Putamen (tissue), 1 donor: ENCODE results near the gene DNMBP.

ENCODE experiments used
- DNase-seq: peaks from one replicate; pipeline ENCODE4 v3.0.0-alpha.2; 2016; ENCODE audit warnings: low spot score

The DNMBP gene, protein sequence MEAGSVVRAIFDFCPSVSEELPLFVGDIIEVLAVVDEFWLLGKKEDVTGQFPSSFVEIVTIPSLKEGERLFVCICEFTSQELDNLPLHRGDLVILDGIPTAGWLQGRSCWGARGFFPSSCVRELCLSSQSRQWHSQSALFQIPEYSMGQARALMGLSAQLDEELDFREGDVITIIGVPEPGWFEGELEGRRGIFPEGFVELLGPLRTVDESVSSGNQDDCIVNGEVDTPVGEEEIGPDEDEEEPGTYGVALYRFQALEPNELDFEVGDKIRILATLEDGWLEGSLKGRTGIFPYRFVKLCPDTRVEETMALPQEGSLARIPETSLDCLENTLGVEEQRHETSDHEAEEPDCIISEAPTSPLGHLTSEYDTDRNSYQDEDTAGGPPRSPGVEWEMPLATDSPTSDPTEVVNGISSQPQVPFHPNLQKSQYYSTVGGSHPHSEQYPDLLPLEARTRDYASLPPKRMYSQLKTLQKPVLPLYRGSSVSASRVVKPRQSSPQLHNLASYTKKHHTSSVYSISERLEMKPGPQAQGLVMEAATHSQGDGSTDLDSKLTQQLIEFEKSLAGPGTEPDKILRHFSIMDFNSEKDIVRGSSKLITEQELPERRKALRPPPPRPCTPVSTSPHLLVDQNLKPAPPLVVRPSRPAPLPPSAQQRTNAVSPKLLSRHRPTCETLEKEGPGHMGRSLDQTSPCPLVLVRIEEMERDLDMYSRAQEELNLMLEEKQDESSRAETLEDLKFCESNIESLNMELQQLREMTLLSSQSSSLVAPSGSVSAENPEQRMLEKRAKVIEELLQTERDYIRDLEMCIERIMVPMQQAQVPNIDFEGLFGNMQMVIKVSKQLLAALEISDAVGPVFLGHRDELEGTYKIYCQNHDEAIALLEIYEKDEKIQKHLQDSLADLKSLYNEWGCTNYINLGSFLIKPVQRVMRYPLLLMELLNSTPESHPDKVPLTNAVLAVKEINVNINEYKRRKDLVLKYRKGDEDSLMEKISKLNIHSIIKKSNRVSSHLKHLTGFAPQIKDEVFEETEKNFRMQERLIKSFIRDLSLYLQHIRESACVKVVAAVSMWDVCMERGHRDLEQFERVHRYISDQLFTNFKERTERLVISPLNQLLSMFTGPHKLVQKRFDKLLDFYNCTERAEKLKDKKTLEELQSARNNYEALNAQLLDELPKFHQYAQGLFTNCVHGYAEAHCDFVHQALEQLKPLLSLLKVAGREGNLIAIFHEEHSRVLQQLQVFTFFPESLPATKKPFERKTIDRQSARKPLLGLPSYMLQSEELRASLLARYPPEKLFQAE (N-terminal part only)

DNA sequence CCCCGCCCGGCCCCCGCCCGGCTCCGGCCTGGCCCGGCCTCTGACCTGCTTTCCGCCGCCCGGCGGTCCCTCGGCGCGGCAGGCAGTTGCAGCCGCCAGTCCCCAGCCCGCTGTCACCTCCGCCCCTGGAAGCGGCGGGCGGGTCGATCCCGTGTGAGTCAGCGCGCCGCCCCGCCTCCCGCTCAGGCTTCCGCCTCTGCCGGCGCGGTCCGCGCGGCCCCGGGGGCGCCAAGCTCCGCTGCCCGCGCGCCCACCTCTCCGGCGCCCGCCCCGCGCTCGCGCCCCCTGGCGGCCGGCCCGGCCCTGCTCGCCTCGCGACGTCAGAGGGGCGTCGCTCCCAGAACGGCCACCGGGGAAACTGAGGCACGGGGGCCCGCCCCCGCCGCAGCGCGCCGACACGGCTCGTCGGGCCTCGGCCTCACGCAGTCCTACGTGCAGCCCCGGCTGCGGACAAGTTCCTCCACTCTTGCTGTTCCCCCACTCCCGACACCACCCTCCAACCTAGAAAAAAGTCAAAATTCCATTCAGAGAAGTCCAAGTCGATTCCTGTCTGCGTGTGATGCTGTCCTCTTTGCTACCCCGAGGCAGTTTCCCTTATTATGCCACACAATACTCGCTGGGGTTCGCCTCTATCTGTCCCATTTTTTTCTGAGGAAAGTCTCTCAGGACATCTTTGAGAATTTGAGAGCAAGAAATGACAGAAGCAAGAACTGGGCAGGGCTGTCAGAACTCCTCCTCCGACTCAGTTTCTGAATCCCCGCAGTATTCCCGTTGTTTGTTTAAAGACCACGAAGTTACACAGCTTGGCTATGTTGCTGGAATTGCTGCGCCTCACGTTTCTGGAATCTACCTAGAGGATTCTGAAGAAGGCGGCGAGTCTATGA is at the start of gene DNMBP:
TSS of gene DNMBP (minus strand) at position 155 of the 884 bp plus-strand sequence. CDS start 37,823 bp downstream, outside the sequence.
- peak; percentile 53 for DNase-seq

DNA sequence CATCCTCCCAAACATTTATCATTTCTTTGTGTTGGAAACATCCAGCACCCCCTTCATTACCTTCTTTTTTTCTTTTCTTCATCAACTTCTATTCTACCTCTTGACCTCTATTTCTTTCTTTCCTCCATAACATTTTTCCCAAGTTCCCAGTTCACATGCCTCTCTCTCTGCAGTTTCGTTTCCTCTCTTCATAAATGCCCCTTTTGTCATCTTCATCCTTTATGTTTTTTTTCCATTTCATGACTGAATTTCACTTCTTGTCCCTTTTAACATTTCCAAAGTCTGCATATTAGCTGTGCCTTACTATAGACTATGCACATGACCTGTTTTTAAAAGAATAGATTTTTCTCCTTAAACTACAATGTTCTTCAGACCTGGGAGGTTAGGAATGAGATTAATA is 48.2 kb upstream of the DNMBP start:
- no peak for DNase-seq

DNA sequence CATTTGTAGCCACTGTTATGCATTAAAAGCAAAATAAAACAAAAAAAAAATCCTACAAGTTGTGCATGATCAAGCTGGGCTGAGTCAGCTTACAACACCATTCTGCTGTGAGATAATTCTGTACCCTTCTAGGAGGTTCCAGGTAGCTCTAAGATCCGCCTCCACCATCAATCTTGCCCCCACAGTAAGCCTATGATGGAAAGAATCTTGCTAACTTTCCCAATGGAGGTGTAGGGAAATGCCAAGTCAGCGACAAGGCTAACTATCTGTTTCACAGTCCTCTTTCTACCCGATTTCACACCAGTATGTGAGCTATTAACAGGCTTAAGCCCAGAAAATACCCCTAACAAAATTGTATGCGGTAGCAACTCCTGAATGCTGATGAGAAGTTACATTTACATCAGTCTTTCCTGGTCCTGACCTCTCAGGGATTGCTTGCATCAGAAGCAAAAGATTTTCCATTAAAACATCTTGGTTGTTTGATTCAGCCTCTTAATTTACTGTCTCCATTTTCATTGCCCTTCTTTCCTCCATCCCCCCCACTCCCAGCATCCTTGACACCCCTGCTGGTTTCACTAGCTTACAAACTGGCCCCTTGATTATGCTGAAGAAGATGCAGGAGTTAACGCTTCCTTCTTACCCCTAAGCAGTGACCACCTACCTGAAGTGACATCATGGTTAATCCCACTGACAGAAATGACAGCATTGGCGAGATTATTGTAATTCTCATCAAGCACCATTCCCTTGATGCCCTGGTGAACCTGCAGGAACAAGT is 44.1 kb upstream of the DNMBP start:
- peak; percentile 23 for DNase-seq

DNA sequence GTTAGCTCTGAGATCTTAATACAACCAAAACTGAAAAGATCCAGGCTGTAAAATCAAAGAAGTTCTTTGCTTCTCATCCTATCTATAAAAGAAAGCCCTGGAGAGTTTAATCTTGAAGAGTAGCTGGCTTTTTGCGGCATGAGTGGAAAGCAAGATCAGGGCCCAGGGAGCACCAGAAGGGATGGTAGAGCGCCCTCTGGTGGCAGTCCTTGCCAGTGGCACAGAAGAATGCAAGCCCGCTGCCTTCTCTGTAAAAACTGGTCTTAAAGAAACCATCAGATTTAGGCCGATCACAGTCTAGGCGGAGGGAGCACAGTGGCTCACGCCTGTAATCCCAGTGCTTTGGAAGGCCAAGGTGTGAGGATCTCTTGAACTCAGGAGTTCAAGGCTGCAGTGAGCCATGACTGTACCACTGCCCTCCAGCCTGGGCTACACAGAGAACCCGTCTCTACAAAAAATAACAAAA is 36.3 kb upstream of the DNMBP start:
- peak; percentile 69 for DNase-seq

DNA sequence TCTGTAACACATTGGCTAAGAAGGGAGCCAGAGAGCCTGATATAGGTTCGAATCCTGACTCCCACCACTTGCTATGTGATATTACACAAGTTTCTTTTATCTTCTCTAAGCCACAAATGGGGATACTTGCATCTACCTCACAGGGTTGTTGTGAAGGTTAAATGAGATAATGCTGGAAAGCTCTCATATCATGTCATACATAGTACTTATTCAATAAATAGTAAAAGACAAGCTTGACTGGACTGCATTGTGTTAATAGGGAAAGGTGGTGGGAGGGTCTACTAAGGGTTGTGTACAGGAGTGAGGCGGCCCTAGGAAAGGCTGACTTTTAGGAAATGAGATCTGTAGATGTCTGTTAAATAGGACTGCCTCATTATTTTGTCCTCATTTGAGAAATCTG is 35.8 kb upstream of the DNMBP start:
- DNase-seq = no peak

DNA sequence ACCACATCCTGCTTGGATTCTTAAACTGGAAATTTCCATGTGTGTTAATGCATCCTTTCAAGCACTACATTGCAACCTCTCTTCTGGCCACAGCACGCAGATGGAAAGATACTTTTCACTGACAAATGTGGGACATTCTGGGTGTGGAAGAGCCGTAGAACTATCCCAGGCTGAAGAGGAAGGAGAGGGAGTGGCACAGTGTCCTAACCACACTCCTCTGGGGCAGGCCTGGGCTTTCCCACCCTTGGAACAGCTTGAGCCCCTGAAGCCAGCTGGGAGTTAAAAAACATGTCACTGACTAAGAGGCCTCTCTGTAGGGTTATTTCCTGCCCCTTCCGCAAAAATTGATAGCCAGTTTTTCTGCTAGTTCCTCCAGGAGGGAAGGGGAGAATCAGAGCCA is 34.0 kb upstream of the DNMBP start:
- DNase-seq = no peak

DNA sequence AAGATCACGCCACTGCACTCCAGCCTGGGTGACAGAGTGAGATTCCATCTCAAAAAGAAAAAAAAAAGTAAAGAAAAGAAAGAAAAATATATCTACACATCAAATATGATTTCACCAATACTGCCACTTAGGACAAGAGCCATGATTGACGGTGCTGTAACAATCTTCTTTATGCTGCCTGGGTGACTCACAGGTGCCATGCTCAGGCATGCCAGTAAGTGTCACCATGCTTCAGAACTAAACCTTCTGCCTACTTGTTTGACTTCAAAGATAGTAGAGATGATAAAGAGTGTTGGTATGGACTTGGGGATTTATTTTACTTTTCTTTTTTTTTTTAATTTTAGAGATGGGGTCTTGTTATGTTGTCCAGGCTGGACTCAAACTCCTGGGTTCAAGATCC is 33.6 kb upstream of the DNMBP start:
- no peak for DNase-seq

DNA sequence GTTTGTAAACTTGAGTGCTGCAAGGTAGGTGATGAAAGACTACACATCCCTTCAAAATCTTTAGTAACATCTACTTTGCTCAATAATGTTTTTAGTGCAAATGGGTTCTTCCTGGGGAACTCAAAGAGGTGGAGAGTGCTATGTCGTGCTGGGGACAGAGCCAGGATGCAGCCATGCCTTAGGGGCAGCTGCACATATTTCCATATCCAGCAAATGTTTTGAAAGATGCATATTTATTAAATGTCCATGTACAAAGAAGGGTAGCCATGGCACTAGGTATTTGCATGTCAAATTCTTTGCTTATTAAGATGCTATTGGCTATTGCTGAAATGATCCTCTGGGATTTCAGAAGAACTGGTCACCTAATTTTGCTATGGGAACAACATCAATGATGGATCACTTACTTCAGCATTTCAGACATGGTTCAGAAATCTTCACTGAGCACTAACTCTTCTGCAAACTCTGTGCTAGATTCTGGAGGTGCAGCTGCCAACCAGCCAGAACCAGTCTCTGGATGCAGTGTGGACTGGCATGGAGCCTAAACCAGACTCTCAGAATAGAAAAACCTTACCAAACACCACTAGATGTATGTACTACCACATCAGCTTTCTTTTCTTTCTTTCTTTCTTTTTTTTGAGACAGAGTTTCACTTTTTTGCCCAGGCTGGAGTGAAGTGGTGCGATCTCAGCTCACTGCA is 31.7 kb upstream of the DNMBP start:
- DNase-seq = no peak

DNA sequence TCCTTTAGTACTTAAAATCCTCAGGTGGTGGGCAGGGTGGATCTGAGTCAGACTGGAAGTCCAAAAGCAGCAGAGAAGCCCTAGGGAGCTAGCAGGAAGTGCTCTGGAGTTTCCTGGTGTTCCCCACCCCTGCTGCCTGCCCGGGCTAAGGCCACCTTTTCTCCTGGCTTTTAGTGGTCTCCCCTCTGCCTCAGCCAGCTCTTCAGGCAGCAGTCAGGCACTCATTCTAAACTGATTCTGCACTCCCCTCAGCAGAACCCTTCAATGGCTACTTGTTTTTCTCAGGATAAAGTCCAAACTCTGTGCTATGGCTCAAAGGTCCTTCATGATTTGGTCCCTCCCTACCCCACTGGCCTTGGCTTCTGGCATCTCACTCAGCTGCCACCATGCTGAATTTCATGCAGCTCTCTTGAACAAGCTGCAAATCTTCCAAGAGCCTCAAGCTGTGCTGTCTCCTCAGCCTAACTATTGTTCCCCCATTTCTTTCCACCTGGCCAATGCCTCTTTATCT is 28.9 kb upstream of the DNMBP start:
- no peak for DNase-seq

DNA sequence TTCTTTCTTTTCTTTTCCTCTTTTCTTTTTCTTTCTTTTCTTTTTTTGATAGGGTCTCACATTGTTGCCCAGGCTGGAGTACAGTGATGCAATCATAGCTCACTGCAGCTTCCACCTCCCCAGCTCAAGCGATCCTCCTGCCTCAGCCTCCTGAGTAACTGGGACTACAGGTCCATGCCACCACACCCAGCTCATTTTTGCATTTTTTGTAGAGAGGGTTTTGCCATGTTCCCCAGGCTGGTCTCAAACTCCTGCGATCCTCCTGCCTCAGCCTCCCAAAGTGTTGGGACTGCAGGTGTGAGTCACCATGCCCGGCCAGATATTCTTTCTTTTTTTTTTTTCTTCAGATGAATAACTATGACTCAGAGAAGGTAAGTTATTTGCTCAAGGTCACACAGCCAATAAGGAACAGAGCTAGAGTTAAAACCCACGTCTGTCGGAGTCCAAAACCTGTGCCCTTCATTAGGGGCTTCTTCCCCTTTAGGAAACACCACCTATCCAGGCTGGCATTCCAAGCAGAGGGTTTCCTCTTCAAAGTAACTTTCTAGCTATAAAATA is 28.1 kb upstream of the DNMBP start:
- DNase-seq = no peak

DNA sequence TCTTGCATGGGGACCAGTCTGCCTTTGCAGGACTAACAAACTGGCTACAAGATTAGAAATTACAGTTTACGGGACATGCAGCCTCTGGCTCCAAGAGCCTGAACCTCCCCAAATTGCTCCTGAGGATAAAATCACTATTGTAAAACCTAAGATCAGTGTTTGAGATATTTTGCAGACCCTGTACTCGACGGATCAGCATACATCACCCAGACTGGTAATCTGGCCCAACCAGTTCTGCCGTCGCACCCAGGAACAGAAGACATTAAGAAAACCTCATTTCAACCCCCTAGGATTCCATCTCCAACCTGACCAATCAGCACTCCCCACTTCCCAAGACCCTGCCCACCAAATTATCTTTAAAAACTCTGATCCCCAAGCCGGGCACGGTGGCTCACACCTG is 27.1 kb upstream of the DNMBP start:
- no peak for DNase-seq

DNA sequence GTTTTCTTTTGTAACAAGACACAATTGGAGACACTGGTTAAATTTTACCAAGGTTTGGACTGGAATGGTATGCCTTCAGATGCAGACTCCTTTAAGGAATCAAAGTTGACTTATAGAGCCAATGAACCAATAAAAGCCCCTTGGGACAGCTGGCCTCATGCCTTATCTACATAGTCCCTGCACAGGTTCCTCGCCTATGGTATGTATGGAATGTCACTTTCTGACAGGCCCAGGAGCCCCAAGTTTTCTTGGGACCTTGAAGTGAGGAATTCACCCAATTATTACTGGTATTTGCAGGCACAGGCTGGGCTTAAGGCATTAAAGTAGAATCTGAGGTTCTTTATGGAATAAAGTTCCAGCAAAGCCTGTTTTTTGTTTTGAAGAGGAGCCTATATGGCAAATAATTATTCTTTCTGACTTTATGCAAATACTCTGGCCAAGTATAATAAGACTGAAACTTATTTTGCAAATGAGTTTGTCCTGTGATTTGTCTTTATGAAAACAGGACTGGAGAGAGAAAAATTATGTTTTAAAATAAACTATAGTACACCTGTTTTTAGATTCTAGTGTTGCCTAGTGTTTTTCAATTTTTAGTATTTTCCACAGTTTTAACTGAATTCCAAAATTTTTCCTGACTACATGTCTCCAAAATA is 24.1 kb upstream of the DNMBP start:
- DNase-seq = no peak

DNA sequence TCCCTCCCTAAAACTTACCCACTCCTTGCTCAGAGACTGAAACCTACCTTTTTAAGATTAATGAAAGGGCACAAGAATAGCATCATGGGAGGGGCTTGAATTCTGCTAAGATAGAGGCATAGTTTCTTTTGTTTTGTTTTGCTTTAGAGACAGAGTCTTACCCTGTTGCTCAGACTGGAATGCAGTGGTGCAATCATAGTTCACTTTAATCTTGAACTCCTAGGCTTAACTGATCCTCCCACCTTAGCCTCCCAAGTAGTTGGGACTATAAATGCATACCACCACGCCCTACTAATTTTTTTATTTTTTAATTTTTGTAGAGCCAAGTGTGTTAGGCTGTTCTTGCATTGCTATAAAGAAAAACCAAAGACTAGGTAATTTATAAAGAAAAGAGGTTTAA is 17.7 kb upstream of the DNMBP start:
- DNase-seq = no peak

DNA sequence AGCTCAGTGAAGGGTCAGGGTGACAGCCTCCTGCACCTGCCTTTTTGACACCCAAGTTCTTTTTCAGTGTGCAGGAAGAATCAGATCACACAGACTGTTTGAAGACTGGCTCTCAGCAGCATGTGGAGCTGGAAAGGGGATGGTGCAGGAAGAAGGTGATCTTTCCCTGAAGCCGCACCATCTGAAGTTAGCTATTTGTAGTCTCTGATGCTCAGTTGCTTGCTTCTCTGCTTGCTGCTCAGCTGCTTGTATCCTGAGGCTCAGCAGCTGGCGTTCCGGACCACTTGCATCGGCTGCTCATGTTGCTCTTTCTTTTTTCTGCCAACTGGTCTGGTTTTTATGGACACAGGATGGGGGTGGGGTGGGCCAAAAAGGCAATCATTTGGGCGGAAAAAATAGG is 15.8 kb upstream of the DNMBP start:
- DNase-seq = no peak

DNA sequence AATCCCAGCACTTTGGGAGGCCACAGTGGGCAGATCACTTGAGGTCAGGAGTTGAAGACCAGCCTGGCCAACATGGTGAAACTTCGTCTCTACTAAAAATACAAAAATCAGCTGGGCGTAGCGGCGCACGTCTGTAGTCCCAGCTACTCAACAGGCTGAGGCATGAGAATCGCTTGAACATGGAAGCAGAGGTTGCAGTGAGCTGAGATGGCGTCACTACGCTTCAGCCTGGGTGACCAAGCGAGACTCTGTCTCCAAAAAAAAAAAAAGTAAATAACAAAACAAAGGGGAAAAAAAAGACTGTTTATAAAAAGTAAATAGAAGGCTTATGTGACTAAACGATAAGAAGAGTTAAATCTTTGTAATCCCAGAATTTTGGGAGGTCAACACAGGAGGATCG is 15.0 kb upstream of the DNMBP start:
- no peak for DNase-seq

DNA sequence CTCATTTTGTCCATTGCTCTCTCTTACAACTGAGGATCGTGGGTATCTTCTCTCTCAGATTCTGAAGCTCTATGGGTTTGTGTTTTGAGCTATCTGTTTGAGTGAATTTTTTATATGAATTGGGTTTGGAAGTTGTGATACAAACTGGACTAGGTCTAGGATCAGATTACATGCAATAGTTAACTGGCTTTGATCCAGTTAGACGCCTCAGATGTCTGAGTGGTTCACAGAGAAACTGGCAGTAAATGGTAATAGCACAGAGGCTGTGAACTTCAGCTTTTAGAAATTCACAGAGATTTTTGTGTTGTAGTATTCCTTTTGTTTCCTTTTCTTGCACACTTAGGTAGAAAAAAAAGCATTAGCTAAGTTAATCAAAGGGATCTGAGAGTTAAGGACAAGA is 12.7 kb upstream of the DNMBP start:
- DNase-seq = no peak

DNA sequence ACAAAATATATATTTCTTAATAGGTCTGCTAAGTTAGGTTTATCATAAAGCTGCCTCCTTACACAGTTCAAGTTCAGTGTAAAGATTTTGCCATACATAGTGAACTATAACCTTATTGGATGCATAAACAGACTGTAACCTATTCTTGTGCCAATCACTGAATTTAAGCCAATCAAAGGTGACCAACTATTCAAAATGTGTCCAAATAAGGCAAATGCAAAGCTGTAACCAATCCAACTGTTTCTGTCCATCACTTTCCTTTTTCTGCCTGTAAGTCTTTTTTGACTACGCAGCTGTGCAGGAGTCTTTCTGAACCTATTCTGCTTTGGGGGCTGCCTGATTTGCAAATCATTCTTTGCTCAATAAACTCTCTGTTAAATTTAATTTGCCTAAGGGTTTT is 11.6 kb upstream of the DNMBP start:
- no peak for DNase-seq

DNA sequence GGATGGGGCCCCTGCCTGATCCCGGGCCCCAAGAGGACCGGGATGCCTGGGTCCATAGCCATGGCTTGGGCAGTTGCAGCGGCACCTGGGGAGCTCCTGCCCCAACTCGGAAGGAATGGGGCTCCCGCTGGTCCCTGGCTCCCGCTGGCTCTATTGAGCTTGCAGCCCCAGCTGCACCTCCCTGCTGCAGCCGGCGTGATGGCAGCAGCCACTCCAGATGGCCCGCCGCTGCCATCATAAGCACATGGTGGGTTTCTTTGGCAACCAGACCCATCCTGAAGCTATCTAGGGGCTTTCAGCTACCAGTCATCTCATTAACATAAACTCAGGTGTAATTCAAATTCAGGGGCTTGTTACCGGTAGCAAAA is 11.1 kb upstream of the DNMBP start:
- DNase-seq = no peak
